HG03439 (cell line): ENCODE results near the gene KLHDC7A.

ENCODE experiments used
- ATAC-seq: cut with Tn5 transposase; IDR thresholded peaks from one replicate; pipeline ENCODE4 v1.9.1; 2021; ENCODE audit warnings: mild to moderate bottlenecking, moderate library complexity; ENCODE audit not compliant: unreplicated experiment

KLHDC7A gene

DNA sequence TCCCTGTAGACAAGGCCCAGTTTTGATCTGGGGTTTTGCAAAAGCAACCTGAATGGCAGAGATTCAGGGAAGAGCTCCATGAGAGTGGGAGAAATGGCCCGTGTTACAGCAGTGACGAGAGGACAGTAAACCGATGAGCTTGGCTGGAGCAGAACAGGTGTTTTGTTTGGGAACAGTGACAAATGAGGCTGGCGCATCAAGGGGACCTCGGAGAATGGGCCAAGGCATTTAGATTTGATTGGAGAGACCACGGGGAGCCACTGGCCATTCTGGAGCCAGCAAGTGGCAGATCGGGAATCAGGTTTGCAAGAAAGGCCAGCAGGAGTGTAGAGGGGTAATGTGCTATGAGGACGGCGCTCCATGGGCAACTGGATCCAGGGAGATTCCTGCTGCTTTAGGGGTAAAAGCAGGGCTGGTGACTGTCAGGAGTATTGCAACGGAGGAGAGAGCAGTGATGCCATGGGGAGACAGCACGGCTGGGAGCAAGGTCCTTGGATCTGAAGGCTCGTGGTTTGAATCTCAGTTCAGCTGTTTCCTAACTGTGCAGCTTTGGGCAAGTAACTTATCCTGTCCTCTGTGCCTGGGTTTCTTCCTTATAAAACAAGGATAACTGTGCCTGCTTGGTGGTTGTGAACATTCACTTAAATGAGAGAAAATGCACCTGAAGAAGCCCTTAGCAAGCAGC is 9.9 kb upstream of the KLHDC7A start:
- ATAC-seq: no peak

- no peak for ATAC-seq
These were observed 7.4 kb upstream of the KLHDC7A start for GRCh38 chr1:18473195-18473815.

- ATAC-seq: no peak
These were observed 6.1 kb upstream of the KLHDC7A start for GRCh38 chr1:18474559-18475175.

DNA sequence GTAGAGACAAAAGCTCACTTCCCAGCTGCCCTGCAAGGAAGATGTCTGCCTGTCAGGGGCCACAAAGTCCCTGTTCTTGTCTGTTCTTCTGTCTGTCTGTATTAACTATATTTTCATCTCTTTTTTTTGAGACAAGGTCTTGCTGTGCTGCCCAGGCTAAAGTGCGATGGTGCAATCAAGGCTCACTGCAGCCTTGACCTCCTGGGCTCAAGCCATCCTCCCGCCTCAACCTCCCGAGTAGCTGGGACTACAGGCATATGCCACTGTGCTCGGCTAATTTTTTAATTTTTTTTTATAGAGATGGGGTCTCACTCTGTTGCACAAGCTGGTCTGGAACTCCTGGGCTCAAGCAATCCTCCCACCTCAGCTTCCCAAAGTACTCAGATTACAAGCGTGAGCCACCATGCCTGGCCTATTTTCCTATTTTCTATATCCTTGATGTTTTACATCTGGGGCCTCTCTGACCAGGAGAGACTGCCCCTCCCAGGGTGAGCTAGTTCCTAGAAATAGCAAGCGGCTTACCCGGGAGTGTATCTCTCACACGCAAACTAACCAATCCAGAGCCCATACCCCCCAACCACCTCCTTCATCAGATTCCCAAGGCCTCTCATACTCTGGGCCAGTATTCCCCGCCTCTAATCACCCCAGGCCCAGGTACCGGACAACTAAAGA is 5.4 kb upstream of the KLHDC7A start:
- no peak for ATAC-seq

DNA sequence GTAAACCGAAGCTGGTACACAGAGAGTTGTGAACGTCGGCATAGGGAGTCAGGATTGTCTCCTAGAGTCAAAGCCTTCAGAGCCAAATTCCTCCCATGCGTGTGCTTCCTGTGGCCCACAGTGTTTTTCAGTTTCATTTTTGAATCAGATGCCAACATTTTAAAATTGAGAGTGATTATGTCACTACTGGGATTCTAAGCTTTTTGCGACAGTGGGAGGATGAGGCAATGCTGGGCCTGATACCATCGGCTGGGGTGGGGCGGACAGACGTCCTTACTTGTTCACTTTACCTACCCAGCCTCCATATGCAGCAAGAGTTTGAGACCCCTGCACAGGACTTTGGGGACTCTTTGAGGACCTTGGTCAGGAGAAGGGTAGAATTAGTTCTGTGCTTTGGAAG is 1.3 kb upstream of the KLHDC7A start:
- ATAC-seq: no peak

DNA sequence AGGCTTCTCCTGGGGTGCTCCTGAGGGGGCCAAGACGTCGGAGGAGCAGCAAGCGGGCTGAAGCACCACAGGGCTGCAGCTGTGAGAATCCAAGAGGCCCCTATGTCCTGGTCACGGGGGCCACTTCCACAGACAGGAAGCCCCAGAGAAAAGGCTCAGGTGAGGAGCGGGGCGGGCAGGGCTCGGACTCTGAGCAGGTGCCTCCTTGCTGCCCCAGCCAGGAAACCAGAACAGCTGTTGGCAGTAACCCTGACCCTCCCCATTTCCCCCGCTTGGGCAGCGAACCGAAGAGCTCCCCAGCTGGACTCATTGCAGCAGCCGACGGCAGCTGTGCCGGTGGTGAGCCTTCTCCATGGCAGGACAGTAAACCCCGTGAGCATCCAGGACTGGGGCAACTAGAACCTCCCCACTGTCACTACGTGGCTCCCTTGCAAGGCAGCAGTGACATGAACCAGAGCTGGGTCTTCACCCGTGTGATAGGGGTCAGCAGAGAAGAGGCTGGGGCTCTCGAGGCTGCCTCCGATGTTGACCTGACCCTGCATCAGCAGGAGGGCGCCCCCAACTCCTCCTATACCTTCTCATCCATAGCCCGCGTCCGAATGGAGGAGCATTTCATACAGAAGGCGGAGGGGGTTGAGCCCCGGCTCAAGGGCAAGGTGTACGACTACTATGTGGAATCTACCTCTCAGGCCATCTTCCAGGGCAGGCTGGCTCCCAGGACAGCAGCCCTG is 625 bp downstream of the KLHDC7A start:
- no peak for ATAC-seq

DNA sequence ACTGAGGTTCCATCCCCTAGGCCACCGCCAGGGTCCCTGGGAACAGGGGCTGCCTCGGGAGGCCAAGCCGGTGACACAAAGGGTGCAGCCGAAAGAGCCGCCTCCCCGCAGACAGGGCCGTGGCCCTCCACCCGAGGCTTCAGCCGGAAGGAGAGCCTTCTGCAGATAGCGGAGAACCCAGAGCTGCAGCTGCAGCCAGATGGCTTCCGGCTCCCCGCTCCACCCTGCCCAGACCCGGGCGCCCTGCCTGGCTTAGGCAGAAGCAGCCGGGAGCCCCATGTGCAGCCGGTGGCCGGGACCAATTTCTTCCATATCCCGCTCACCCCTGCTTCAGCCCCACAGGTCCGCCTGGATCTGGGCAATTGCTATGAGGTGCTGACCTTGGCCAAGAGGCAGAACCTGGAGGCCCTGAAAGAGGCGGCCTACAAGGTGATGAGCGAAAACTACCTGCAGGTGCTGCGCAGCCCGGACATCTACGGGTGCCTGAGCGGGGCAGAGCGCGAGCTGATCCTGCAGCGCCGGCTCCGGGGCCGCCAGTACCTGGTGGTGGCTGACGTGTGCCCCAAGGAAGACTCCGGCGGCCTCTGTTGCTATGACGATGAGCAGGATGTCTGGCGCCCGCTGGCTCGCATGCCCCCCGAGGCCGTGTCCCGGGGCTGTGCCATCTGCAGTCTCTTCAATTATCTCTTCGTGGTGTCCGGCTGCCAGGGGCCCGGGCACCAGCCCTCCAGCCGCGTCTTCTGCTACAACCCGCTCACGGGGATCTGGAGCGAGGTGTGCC is 1.4 kb downstream of the KLHDC7A start:
- ATAC-seq: no peak

GRCh38 chr1:18482721-18483425 is 2.1 kb downstream of the KLHDC7A start:
- no peak for ATAC-seq

- ATAC-seq: no peak
These were observed 3.5 kb downstream of the KLHDC7A start for GRCh38 chr1:18484276-18484675.

DNA sequence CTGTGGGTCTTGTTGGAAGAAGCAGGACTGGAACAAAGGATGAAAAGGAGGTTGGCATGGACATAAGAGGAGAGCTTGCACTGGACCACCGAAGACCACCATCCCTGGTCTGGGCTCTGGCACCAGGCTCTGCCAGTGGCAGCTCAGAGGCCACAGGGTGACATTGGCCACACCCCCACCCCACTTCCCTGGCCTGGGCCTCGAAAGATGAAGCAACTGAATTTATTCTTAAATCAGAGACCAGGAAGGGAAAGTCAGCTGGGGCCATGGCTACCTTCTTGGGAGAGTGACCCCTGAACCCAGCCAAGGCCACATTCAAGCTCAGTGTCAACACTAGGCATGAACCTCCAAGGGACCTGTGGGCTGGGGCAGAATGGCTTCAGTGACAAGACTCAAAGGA is 4.0 kb downstream of the KLHDC7A start:
- no peak for ATAC-seq

DNA sequence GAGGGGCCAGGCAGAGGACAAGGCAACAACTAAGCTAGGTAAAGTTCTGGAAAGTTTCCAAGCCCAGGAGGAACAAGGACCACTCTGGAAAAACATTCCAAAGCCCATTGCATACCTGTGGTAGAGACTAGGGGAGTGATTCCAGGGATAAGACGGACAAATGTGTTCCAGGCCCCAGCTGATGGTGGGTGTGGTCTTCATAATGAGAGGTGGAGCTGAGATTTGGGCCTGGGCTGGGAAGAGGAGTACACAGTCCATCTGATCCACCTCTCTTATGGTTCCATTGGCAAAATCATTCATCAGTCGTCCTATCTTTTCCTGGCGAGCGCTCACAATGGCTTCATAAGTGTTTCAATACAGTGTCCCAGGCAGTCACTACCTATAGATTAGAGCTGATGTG is 4.5 kb downstream of the KLHDC7A start:
- ATAC-seq: no peak

GRCh38 chr1:18486195-18486594 is 5.5 kb downstream of the KLHDC7A start:
- ATAC-seq: no peak

DNA sequence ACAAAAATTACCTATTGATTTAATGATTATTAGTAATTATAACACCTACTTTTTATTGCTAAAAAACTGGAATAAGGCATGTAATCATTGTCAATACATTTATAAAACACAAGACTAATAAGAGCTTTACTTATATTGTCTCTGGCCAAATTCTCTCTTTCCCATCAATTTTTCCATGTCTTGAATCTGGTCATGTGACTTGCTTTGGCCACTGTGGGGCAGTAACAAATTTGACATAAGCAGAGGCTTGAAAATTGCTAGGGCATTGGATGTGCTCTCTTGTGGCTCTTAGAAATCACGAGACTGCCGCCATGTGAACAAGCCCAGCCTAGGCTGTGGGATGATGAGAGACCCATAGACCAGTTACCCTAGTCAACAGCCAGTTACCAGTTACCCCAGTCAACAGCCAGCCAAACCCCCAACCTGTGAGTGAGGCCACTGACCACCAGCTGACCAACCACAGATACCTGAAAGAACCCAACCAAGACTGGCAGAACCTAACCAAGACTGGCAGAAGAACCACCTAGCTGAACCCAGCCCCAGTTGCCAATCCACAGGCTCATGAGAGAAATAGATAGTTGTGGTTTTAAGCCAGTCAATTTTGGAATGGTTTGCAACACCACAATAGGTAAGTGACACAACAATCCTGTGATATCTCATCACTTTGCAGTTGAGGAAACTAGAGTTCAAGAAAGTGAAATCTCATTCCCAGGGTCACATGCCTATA is 8.8 kb downstream of the KLHDC7A start:
- no peak for ATAC-seq

GRCh38 chr1:18491168-18491567 is 10.4 kb downstream of the KLHDC7A start:
- no peak for ATAC-seq

DNA sequence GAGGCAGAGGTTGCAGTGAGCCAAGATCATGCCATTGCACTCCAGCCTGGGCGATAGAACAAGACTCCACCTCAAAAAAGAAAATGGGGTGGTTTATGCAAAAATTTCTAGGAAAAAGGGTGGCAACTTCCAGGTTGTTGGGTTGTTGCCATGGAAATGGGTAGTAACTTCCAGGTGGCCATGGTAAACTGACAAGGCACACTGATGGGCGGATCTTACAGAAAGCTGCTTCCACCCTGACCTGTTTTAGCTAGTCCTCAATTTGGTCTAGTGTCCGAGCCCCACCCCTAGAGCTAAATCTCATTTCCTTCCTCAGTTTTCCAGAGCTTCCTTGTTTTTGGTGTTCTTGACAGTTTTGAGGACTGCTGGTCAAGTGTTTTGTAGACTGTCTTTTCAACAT is 13.6 kb downstream of the KLHDC7A start:
- ATAC-seq: no peak

- no peak for ATAC-seq
These were observed 14.9 kb downstream of the KLHDC7A start for GRCh38 chr1:18495635-18496034.

GRCh38 chr1:18496056-18496455 is 15.3 kb downstream of the KLHDC7A start:
- ATAC-seq: no peak

DNA sequence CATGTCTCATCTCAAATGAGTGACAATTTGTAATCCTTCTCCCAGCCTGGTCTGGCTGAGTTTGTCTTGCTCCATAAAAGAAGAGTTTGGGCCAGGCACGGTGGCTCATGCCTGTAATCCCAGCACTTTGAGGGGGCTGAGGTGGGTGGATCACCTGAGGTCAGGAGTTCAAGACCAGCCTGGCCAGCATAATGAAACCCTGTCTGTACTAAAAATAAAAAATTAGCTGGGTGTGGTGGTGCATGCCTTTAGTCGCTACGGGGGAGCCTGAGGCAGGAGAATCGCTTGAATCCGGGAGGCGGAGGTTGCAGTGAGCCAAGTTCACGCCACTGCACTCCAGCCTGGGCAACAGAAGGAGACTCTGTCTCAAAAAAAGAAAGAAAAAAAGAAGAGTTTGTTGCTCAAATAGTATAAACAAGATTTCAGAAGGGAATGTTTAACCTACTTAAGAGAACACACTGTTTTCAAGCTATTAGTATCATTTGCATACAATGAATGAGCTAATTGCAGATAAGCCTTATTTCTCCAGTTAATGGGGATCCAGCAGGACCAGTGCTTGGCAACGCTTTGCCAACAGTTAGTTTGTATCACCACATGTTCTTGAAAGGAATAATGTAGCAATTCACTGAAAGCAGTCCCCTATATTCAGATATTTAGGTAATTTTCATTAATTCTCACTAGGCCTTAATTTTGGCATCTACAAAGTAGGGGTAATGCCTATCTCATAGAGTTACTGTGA is 15.9 kb downstream of the KLHDC7A start:
- ATAC-seq: no peak
